Measurements from ENCODE around the gene RAMP3.
A peak's percentile ranks its signal among the peaks of the same experiment; 100 is the strongest.
"Not testable (repeated sequence)": the region's sequence is repeated elsewhere in the genome, so short reads cannot be mapped to it uniquely, and the experiment has no call there.

Gene RAMP3, protein sequence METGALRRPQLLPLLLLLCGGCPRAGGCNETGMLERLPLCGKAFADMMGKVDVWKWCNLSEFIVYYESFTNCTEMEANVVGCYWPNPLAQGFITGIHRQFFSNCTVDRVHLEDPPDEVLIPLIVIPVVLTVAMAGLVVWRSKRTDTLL

GRCh38 chr7:45157653-45158401, at the start of gene RAMP3:
RAMP3 (plus strand) TSS chr7:45157791; CDS start chr7:45157829, 38 bp downstream.
- no peak for DNase-seq (ENCODE audit: low read depth)

DNA sequence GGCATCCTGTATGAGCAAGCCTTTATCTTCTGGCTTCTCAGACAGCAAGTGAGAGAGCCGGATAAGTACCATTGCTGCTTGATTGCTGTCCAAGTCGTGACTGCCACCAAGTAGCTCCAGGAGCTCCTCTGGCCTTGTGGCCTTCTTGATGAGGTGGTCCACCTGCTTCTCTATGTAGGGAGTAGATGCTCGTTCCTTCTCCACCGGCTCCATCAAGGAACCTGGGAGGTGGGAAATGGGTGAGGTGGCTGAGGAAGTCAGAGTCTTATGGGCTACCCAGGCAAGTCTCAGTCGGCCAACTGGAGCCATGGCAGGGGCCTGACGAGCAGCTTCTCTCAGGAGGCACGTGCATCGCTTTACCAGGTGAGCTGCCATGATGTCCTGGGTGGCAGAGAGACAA, 48.7 kb upstream of the RAMP3 start:
- no peak for DNase-seq (ENCODE audit: low read depth)

GRCh38 chr7:45111298-45112223, 46.0 kb upstream of the RAMP3 start, which contains the start of gene TBRG4:
TBRG4 (minus strand) TSS chr7:45111697; CDS start chr7:45109237, 2,460 bp downstream.
- peak; percentile 91 for DNase-seq (ENCODE audit: low read depth)

DNA sequence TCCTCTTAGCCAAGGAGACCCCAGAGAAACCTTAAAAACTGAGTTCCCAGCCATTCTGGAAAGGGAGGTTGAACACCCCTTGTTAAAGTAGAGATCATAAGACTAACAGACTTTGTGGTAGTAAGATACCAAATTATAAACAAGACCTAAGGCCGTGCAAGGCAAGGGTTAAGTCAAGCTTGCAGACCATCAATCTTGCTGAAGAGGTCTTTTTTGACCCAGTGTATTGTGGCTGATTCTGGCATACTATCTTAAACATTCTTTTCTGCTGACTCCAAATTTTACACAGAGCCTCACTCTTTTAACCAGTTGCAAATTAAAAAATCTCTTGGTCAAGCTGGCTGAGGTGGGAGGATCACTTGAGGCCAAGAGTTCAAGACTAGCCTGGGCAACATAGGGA, 44.9 kb upstream of the RAMP3 start:
- DNase-seq (ENCODE audit: low read depth), result no peak

DNA sequence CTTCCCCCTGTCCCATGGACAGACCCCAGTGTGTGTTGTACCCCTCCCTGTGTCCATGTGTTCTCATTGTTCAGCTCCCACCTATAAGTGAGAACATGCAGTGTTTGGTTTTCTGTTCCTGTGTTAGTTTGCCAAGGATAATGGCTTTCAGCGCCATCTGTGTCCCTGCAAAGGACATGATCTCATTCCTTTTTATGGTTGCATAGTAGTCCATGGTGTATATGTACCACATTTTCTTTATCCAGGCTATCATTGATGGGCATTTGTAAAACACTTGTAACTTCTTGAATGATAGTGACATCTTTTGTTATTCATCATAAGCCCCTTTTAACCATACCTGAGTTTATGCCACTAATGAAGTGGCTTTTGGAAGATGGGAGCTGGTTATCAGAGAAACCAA, 43.3 kb upstream of the RAMP3 start:
- DNase-seq (ENCODE audit: low read depth), result not testable (repeated sequence)

- DNase-seq (ENCODE audit: low read depth), result no peak
Observed at GRCh38 chr7:45114926-45115325, 42.7 kb upstream of the RAMP3 start.

- no peak for DNase-seq (ENCODE audit: low read depth)
Observed at GRCh38 chr7:45116048-45116447, 41.5 kb upstream of the RAMP3 start.

DNA sequence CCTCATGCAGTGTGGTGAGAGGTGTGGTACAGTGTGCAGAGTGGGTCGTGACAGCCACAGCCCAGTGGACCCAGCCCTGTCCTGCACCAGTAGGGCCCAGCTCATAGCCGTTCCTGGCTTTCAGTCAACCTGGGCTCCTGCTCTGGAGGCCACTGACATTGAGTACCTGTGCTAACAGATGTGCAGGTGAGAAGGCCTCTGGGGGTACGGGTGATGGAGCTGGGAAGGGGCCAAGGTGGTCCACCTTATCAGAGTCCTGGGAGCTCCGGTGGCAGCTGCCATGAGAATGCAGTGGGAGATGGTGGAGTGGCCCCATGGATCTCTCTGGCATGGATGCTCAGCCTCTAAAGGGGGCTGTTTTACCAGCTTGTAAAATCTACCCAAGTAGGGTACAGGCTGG, 40.0 kb upstream of the RAMP3 start:
- DNase-seq (ENCODE audit: low read depth), result no peak

DNA sequence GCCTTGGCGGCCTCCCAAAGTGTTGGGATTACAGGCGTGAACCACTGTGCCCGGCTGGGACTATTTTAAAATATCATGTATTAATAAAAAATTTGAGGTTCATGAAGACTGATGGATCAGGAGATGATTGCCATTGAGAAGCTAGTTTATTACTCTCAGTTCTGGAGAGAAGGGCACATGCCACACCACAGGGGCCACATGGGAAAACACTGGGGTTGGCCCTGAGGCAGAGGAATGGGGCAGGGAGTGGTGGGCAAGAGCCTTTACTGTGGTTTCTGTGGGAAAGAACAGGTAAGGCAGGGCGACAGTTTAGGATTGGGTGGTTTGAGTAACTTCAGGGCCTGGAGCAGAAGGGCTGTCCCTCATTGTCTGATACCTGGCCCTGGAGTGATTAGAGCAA, 39.3 kb upstream of the RAMP3 start:
- DNase-seq (ENCODE audit: low read depth), result no peak

DNA sequence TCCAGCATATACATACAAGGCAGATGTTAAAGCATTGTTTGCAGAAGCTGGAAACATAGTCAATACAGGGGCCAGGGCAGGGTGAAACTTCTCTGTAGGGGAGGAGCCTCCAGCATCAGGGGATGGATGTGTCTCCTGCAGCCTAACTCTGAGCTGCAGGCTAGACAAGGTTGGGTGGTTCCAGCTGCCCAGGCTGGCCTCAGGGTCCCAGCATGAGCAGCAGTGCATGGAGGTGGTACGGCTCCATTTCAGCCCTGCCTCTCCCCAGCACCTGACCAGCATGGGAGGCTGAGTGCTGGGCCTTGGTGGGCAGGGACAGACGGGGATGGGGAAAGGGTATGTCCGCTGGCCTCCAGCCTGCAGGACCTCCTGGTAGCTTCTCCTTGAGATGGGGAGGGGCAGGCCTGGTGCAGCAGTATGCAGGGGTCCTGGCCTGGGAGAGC, 38.7 kb upstream of the RAMP3 start:
- DNase-seq (ENCODE audit: low read depth), result no peak

GRCh38 chr7:45119550-45119949, 38.0 kb upstream of the RAMP3 start:
- DNase-seq (ENCODE audit: low read depth), result no peak

GRCh38 chr7:45122975-45123860, 34.4 kb upstream of the RAMP3 start:
- DNase-seq (ENCODE audit: low read depth), result no peak

DNA sequence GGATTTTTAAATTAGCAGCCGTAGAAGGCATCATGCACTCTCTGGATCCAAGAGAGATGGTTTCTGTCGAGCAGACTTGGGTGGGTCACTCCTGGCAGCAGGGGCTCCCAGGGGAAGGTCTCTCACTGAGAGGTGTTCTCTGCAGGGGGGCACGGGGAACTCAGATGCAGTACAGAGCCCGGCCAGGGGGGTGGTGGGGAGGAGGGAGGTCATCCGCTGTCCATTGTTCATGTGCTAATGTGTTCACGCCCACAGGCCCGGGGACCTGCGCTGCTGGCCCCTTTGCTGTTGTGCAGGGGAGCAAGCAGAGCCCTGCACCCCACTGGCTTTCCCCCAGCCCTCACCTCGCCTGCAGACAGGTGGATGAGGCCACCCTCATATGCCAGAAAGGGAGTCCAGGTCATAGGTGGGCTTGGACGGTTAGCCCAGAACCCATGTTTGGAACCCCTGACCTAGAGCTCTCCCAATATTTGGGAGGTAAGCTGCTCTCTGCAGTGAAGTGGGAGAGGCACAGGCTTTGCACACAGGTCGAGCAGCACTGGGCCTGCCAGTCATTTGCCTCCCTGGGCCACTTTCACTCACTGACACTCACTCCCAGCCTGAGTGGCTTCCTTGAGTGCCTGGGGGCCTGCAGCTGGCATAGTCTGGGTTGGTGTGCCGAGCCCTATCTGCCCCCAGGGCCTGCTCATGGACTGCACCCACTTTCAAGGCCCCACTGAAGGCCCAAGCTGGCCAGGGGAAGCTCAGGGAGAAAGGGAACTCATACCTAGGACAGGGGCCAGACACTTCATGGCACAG, 33.5 kb upstream of the RAMP3 start:
- DNase-seq (ENCODE audit: low read depth), result no peak

GRCh38 chr7:45125193-45125904, 32.2 kb upstream of the RAMP3 start:
- no peak for DNase-seq (ENCODE audit: low read depth)

- no peak for DNase-seq (ENCODE audit: low read depth)
Observed at GRCh38 chr7:45126201-45126600, 31.4 kb upstream of the RAMP3 start.

DNA sequence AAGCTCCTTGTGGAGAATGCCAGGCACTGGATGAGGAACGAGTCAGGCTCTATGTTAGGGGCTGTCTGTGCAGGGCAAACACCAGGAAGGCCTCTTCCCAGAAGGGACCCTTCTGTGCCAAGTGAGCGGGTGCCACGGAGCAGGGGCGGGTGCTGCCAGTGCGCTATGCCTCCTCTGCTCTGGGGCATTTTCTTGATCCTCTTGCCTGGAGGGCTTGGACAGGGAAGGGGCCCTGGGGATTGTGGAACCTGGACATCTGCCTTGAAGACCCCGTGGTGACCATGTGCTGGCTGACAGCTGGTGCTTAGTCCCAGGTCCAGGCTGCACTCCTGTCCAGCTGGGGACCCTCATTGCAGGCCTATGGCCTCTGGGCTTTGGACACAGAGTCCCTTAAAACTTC, 30.7 kb upstream of the RAMP3 start:
- DNase-seq (ENCODE audit: low read depth), result no peak

DNA sequence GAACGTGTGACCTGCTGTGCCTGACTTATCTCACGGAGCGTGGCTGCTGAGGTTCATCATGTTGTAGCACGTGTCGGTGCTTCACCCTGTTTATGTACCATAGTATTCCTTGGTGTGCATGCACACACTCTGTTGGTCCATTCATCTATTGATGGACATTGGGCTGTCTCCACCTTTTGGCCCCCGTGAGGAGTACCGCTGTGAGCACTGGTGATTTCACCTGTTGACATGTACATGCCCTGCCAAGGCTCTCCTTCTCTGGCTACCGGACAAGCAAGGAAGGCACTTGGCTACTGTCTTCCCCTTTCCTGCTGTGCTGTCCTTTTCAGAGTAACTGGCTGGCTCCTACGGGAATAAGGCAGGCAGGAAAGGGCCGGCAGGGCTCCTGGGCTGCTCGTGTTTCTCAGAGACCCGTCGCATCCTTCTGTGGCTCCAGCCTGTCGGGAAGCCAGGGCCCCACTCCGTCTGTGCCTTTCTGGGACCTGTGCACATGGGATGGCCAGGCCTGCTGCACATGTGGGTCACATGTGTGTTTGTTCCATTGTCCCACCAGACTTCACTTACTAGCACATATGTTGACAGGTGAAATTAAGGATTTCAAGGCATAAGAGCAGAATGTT, 28.3 kb upstream of the RAMP3 start:
- DNase-seq (ENCODE audit: low read depth), result no peak

GRCh38 chr7:45129906-45130305, 27.7 kb upstream of the RAMP3 start:
- no peak for DNase-seq (ENCODE audit: low read depth)

GRCh38 chr7:45130910-45131309, 26.7 kb upstream of the RAMP3 start:
- no peak for DNase-seq (ENCODE audit: low read depth)

DNA sequence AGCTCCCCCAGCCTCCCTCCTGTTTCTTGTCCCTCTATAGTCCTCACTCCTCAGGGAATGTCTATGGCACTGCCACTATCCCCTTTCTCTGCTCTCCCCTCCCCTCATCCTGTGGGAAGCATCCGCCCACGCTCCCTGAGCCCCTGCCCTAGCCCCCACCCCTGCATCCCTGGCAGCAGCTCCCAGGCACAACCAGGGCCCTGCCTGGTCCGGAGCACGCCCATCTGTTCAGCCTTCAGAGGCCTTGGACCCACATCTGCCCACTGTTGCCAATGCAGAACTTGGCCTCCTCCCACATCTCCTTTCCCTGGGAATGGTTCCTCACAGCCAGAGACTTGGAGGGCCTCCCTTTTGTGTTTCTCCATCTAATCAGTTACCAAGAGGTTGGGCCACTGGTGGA, 25.7 kb upstream of the RAMP3 start:
- no peak for DNase-seq (ENCODE audit: low read depth)

All from activated T-cell treated with anti-CD3 and anti-CD28 coated beads for 24 hours (primary cell).